GM18868 (cell line): Measurements from ENCODE around the gene JAML.

Experiments used
- ATAC-seq: cut with Tn5 transposase; IDR thresholded peaks from one replicate; pipeline ENCODE4 v1.9.1; 2021; ENCODE audit warnings: mild to moderate bottlenecking, moderate library complexity; ENCODE audit not compliant: unreplicated experiment

Gene JAML

GRCh38 chr11:118240999-118241763 lies 16.4 kb upstream of the JAML start:
- ATAC-seq = peak; percentile 92

- no peak for ATAC-seq
These were observed 14.8 kb upstream of the JAML start for GRCh38 chr11:118239509-118240205.

- no peak for ATAC-seq
These were observed 14.1 kb upstream of the JAML start for GRCh38 chr11:118238929-118239328.

GRCh38 chr11:118238421-118238820 lies 13.6 kb upstream of the JAML start:
- ATAC-seq = no peak

GRCh38 chr11:118236170-118236569 lies 11.4 kb upstream of the JAML start:
- no peak for ATAC-seq

GRCh38 chr11:118234833-118235232 lies 10.0 kb upstream of the JAML start:
- ATAC-seq = no peak

GRCh38 chr11:118233850-118234249 lies 9.0 kb upstream of the JAML start:
- ATAC-seq = no peak

- no peak for ATAC-seq
These were observed 8.6 kb upstream of the JAML start for GRCh38 chr11:118233377-118233776.

- ATAC-seq = no peak
These were observed 7.8 kb upstream of the JAML start for GRCh38 chr11:118232659-118233058.

- no peak for ATAC-seq
These were observed 6.7 kb upstream of the JAML start for GRCh38 chr11:118231461-118231860.

- no peak for ATAC-seq
These were observed 5.3 kb upstream of the JAML start for GRCh38 chr11:118230088-118230487.

- no peak for ATAC-seq
These were observed 4.5 kb upstream of the JAML start for GRCh38 chr11:118229274-118229847.

GRCh38 chr11:118227865-118228785 lies 3.3 kb upstream of the JAML start:
- ATAC-seq = peak; percentile 63

- no peak for ATAC-seq
These were observed 2.0 kb upstream of the JAML start for GRCh38 chr11:118226781-118227180.

- ATAC-seq = no peak
These were observed 1.5 kb upstream of the JAML start for GRCh38 chr11:118226296-118226695.

GRCh38 chr11:118223992-118224391 lies 819 bp downstream of the JAML start:
- no peak for ATAC-seq

- ATAC-seq = no peak
These were observed 1.2 kb downstream of the JAML start for GRCh38 chr11:118223570-118223969.

- ATAC-seq = no peak
These were observed 2.4 kb downstream of the JAML start for GRCh38 chr11:118222437-118222836.

- no peak for ATAC-seq
These were observed 3.4 kb downstream of the JAML start for GRCh38 chr11:118221419-118221818.

GRCh38 chr11:118219732-118220131 lies 5.1 kb downstream of the JAML start:
- no peak for ATAC-seq

- ATAC-seq = no peak
These were observed 5.6 kb downstream of the JAML start for GRCh38 chr11:118219244-118219643.
